HG03064 (cell line): Measurements from ENCODE around the gene SPATA19.

Source experiments
- ATAC-seq: cut with Tn5 transposase; IDR thresholded peaks from one replicate; pipeline ENCODE4 v1.9.1; 2021; ENCODE audit warnings: low read depth; ENCODE audit not compliant: unreplicated experiment

Gene SPATA19

GRCh38 chr11:133840479-133840941 is 4.8 kb downstream of the SPATA19 start:
- no peak for ATAC-seq

DNA sequence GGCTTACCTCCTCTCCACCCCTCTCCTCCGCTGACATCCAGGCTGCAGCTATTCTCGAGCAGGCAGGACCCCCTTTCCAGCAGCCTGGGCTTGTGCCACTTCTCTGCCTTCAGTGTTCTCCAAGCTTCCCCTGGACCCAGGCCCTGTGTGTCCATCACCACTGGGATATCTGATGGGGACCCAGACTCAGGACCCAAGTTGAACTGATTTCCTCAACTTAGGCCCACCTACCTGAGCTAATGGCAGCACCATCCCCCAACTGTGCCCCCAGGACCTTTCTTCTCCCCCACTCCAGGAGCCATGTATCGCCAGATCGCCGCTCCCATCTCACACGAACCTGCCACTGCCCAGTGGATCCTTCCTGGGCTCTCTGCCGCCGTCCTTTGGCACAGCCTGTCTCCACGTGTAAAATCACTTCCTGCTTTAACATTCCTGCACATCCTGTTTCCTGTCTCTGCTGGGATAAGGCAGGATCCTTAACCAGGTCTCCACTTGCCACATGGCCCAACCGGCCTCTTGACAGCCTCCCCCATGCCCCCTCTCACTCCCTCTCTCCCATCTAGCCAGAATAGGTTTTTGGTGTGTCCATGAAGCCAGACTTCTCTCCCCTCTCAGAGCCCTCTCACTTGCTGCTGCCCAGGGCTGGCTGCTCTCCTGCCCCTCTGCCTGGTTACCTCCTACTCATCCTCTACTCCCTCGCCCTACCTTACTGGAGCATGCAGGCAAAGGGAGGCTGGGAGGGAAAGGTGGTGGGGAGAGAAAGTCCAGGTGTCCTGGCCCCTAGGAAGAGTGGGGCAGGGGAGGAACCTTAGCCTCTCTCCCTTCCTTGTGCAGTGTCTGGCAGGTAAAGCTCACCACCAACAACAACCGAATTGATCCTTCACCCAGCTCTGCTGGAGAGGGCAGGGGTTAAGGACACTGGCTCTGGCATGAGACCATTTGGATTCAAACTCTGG is 9.4 kb downstream of the SPATA19 start:
- ATAC-seq: no peak

DNA sequence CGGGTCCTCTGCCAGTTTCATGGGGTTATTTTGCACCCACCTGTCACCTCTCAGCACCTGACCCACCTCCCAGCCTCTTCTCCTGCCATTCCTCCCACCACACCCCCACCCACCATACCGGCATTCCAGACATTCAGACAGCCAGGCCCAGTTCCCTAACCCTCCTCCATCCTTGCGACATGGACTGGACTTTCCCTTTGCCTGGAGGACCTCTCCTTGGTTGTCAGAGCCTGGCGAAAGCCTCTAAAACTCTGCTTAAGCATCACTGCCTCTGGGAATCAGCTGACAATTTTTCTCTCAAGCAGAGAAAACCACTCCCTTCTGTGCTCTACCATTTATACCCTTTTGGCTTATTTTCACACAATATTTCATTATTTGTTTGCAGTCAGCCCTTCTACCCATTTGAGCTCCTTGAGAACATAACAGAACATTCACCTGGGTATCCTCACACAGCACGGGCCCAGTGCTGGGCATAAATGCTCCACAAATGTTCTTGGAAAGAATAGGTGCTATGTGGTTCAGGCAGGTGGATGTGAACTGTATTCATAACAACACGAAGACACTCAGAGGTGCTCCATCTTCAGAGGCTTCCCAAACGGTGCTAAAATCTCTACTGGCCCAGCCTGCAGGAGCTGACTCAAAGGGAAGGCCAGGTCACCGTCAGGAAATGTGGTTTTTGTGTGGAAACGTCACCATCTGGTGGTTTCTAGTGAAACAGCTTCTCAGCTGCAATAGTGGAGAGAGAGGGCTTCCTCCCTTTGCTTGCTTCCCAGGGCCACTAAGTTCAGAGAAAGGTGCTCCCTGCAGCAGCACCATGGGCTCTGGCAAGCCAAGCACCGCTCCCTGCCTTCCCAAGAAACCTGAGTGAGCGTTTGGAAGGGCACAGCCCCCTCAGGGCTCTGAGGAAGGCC is 10.4 kb downstream of the SPATA19 start:
- ATAC-seq: peak; percentile 78

DNA sequence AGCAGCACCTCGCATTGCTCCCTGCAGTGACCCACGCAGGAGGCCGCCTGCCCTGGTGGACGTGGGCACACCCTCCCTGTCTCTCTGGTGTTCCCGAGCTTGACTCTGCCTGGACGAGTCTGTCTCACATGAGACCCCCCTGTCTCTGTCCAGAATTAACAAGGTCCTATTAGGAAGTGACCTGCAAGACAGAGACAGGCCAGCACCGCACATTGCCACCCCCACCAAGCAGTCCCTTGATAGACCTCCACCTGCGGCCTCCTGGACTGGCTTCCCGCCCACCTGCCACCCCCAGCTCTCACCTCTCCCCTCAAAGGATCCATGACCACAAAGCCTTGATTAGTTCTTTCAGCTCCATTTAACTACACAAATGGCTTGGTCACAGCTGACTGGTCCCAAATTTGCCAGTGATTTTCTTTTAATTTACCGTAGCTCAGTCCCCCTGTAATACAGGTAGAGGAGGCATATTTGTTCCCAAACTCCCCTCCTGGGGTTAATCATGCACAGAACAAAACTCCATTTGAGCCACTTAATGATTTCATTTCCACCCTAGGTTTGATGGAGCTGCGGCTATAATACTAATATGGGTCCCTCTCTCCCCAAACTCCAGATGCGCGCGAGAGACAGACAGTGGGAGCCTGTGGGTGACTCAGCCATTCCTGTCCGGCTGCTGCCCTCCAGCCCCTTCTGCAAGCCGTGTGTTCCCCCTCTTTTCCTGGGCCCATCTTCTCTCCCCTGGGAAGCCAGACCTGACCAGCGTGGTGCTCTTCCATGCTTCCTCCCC is 11.2 kb downstream of the SPATA19 start:
- no peak for ATAC-seq

DNA sequence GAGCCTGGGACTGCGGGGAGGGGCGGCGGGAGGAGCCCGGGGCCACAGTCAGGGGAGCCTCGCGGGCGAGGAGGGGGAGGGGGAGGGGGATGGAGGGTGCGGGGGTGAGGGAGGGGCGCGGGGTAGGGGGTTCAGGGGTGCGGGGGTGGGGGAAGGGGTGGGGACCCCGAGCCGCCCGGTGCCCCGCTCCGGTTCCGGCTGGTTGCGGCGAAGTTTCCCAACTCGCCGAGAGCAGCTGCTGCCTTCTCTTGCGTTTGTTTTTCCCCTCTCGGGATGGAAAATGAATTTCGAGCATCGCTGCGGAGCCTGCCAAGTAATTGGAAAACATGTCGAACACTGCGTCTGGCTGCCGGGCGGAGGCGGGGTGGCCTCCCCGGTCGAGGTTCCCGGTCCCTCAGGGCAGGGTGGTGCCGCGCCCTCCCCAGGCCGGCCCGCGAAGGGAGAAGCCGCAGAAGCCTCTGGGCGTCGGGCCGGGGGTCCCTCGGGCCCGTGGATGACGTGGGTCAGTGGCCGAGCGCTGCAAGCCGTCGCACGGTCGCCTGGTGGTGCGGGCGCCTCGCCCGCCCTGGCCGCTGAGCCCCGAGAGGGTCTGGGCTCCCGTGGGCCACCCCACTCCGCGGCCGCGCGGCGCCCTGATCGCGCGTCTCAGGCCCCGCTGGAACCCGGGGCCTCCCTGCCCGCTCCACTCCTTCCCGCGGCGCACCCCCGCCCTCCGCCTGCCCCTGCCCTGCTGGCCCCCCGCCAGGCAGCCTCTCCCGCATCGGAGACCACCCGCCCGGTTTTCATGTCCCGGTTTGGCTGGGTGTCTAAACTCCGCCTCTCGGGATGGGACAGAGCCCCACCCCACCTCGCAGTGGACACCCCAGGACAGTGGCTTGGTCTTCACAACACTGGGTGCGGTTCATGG is 12.1 kb downstream of the SPATA19 start:
- no peak for ATAC-seq

DNA sequence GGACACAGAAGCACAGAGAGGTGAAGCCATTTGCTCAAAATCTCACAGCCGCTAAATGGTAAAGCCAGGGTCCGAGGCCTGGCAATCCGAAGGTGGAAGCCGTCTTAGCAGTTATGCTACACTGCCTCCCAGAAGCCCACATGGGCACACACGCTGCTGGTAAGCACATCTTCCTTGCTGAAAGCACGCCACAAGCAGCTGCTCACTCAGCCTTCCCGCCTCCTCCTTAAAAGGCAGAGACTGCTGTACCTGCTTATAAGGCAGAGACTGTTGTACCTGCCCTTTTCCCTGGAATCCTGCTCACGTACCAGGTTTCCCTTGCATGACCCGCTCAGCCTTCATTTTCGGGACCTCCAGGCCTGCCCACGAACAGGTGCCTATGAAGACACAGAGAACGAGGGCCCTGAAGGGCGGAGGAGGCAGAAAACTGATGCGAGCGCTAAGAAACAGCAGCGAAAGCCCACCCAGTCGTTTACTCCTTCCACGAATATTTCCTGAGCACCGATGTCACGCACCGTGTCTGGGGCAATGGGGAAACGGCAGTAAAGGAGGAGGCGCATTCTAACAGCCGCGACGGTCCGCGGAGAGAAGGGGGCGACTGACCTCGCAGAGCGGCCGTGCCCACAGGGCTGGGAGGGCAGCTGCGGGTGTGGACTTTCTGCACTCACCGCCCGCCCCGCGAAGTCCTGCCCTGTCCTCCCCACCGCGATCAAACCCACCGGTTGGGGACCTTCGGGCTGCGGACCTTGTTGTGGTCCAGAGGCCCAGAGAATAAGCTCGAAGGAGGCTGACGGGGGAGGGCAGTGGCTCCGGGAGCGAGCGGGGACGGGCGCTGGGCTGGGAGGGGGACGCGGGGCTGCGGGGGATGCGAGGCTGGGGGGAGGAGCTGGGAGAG is 13.0 kb downstream of the SPATA19 start:
- no peak for ATAC-seq

GRCh38 chr11:133830931-133831907 is 14.1 kb downstream of the SPATA19 start:
- no peak for ATAC-seq

GRCh38 chr11:133829566-133829965 is 15.7 kb downstream of the SPATA19 start:
- ATAC-seq: no peak

GRCh38 chr11:133828871-133829270 is 16.4 kb downstream of the SPATA19 start:
- ATAC-seq: no peak

DNA sequence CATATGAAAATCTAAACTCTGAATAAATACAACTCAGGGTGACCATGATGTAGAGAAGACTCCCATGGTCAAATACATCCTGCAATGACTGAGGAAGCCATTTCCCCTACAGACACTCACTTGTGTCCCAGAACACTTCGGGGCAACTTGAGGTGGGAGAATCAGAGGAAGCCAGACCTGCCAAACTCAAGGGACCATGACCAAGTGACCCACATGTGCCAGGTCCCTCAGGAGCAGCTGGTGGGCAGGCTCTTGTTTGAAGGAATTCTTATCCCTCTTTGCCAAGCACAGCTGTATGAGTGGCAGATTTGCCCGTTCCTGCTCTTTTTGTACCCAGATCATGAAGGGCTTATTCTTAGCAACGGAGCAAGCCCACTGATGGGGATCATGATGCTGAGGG is 17.8 kb downstream of the SPATA19 start:
- no peak for ATAC-seq

- no peak for ATAC-seq
Observed at GRCh38 chr11:133826866-133827265, 18.4 kb downstream of the SPATA19 start.

DNA sequence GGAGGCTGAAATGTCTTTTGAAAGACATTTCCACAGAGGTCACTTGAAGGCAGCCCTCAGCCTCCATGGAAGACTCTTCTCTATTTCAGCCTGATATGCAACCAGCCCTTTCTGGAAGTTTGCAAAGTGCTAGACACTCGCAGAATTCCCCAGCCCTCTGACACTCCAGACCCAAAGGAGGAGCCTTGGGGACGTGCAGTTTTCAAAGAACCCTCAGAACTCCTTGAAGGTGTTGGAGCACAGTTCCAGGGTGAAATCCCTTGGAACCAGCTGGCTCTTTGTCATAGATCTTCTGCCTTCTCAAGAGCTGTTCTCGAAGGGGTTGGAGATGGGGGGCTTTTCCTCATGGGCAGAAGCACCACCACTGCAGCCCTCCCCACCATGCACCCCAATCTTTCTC is 19.6 kb downstream of the SPATA19 start:
- no peak for ATAC-seq

- ATAC-seq: no peak
Observed at GRCh38 chr11:133825156-133825555, 20.2 kb downstream of the SPATA19 start.

DNA sequence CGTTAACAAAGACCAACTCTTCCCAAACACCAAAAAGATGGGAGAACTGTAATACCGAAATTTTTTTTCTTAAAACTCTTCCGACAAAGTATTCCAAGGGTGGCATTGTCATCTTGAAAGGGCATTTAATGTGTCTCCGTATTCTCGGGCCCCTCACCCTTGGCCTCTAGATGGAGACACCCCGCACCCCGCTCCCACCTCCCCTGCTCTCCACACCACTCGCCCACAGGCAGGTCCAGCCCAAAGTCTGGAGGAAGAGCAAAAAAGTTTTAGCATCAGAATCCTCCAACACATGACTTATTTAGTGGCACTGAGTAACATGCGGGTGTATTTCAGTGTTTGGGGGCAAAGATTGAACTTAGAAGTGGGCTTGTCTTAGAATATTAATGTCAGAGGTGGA is 20.7 kb downstream of the SPATA19 start:
- ATAC-seq: no peak

GRCh38 chr11:133823614-133824013 is 21.7 kb downstream of the SPATA19 start:
- ATAC-seq: no peak

DNA sequence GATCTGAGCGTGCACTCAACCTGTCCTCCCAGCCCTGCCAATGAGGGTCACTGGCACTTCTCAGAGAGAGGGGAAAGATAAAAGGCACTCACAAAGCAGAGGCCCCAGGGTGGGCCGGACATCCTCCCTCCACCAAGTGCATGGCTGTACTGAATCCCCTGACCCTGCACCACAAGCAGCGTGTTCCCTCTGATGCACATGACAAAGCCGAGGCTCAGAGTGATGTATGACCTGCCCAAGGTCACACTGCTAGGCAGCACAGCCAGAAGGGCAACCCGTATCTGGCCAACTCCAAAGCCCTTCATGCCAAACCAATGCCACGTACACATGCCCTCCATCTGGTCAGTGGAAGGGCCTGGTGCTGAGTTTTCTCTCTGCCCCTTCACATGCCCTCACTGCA is 22.1 kb downstream of the SPATA19 start:
- no peak for ATAC-seq

DNA sequence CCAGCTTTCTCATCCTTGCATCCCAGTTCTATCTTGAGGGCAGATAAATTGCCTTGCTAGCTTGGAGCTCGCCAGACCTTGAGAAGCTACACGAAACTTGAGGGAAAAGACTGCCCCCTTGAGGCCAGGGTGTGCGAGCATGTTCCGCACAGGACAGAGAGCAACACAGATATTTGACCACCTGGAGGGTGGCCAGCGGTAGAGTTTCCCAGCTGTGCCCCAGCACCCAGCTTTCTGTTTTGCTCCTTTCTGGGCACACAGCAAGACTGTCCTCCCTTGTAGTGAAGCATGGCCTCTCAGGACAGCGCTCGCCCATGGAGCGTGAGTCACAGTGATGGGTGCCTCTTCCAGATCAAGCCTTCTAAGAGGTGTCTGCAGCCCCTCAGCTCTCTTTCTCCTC is 23.5 kb downstream of the SPATA19 start:
- no peak for ATAC-seq
